H9 (cell line): ENCODE measurements around the gene SDHB. TPM values are rescaled to one million over a fixed set of nuclear protein-coding genes. Genes with fewer than 3 reads are reported as not detected.

Experiments used
- DNase-seq: peaks from one replicate; pipeline ENCODE4 v3.0.0-alpha.2; 2017
- H2AFZ ChIP-seq: one replicate; pipeline ENCODE4 v1.6.1; 2013; ENCODE audit warnings: mild to moderate bottlenecking, low read length, control low read depth, moderate library complexity
- H2AK5ac ChIP-seq: 2 replicates; pipeline ENCODE4 v1.6.1; 2013; ENCODE audit warnings: low read length, control low read depth, mixed read lengths; ENCODE audit not compliant: insufficient read length
- H2BK120ac ChIP-seq: one replicate; pipeline ENCODE4 v1.6.1; 2013; ENCODE audit warnings: low read depth, mild to moderate bottlenecking, low read length, control low read depth, inconsistent platforms; ENCODE audit not compliant: poor library complexity, severe bottlenecking
- H2BK12ac ChIP-seq: 2 replicates; pipeline ENCODE4 v1.6.1; 2013; ENCODE audit warnings: low read length, control low read depth, mixed read lengths, low read depth; ENCODE audit not compliant: insufficient read length
- H2BK15ac ChIP-seq: 2 replicates; pipeline ENCODE4 v1.6.1; 2013; ENCODE audit warnings: low read depth, low read length, control low read depth
- H2BK20ac ChIP-seq: one replicate; pipeline ENCODE4 v1.6.1; 2013; ENCODE audit warnings: low read depth, mild to moderate bottlenecking, low read length, control low read depth, inconsistent platforms; ENCODE audit not compliant: poor library complexity, severe bottlenecking
- H2BK5ac ChIP-seq: 2 replicates; pipeline ENCODE4 v1.6.1; 2013; ENCODE audit warnings: low read length, control low read depth, mixed read lengths; ENCODE audit not compliant: insufficient read length
- H3K14ac ChIP-seq: 2 replicates; pipeline ENCODE4 v1.6.1; 2013; ENCODE audit warnings: low read length, control low read depth; ENCODE audit not compliant: insufficient read depth
- H3K18ac ChIP-seq: 2 replicates; pipeline ENCODE4 v1.6.1; 2013; ENCODE audit warnings: low read depth, mild to moderate bottlenecking, mixed read lengths, low read length, control low read depth; ENCODE audit not compliant: insufficient read length
- H3K23ac ChIP-seq: 2 replicates; pipeline ENCODE4 v1.6.1; 2013; ENCODE audit warnings: low read length, control low read depth, mixed read lengths, low read depth; ENCODE audit not compliant: insufficient read length
- H3K23me2 ChIP-seq: 2 replicates; pipeline ENCODE4 v1.6.1; 2013; ENCODE audit warnings: low read depth, mild to moderate bottlenecking, mixed read lengths, low read length, control low read depth; ENCODE audit not compliant: insufficient read length, poor library complexity, severe bottlenecking
- H3K27ac ChIP-seq: 2 replicates; pipeline ENCODE4 v1.5.1; 2013; ENCODE audit warnings: low read length, control low read depth, mixed read lengths, low read depth; ENCODE audit not compliant: insufficient read length
- H3K27me3 ChIP-seq: 2 replicates; pipeline ENCODE4 v1.6.1; 2013; ENCODE audit warnings: low read length, control low read depth, inconsistent platforms; ENCODE audit not compliant: insufficient read depth
- H3K4ac ChIP-seq: 2 replicates; pipeline ENCODE4 v1.6.1; 2013; ENCODE audit warnings: low read depth, mild to moderate bottlenecking, control low read depth, inconsistent platforms, low read length, moderate library complexity
- H3K4me1 ChIP-seq: 2 replicates; pipeline ENCODE4 v1.6.1; 2013; ENCODE audit warnings: low read length, control low read depth, inconsistent platforms; ENCODE audit not compliant: insufficient read depth
- H3K4me2 ChIP-seq: 2 replicates; pipeline ENCODE4 v1.6.1; 2013; ENCODE audit warnings: low read length, control low read depth, mixed read lengths; ENCODE audit not compliant: insufficient read length, insufficient read depth
- H3K56ac ChIP-seq: 2 replicates; pipeline ENCODE4 v1.6.1; 2013; ENCODE audit warnings: low read depth, mild to moderate bottlenecking, mixed read lengths, low read length, control low read depth; ENCODE audit not compliant: insufficient read length
- H3K79me1 ChIP-seq: 2 replicates; pipeline ENCODE4 v1.6.1; 2013; ENCODE audit warnings: low read depth, mild to moderate bottlenecking, moderate library complexity, low read length, control low read depth, inconsistent platforms; ENCODE audit not compliant: insufficient read depth, poor library complexity, severe bottlenecking
- H3K79me2 ChIP-seq: 2 replicates; pipeline ENCODE4 v1.6.1; 2013; ENCODE audit warnings: low read length, control low read depth, inconsistent platforms; ENCODE audit not compliant: insufficient read depth
- H3K9ac ChIP-seq: 2 replicates; pipeline ENCODE4 v1.6.1; 2013; ENCODE audit warnings: low read length, control low read depth, mixed read lengths; ENCODE audit not compliant: insufficient read length; ENCODE audit errors: extremely low read depth
- H3K9me3 ChIP-seq: one replicate; pipeline ENCODE4 v1.6.1; 2013; ENCODE audit warnings: low read depth, low read length, inconsistent platforms; ENCODE audit not compliant: control insufficient read depth
- H3T11ph ChIP-seq: one replicate; pipeline ENCODE4 v1.6.1; 2013; ENCODE audit warnings: mild to moderate bottlenecking, low read length, control low read depth, inconsistent platforms
- H4K20me1 ChIP-seq: one replicate; pipeline ENCODE4 v1.6.1; 2013; ENCODE audit not compliant: control insufficient read depth, insufficient read length, insufficient read depth
- H4K5ac ChIP-seq: 2 replicates; pipeline ENCODE4 v1.6.1; 2013; ENCODE audit warnings: low read depth, mild to moderate bottlenecking, mixed read lengths, low read length, control low read depth; ENCODE audit not compliant: insufficient read length
- H4K8ac ChIP-seq: replicated peaks from 2 replicates; pipeline ENCODE4 v1.6.1; 2013; ENCODE audit warnings: low read length, control low read depth, mixed read lengths, low read depth; ENCODE audit not compliant: insufficient read length
- H4K91ac ChIP-seq: 2 replicates; pipeline ENCODE4 v1.6.1; 2013; ENCODE audit warnings: low read depth, mild to moderate bottlenecking, moderate library complexity, mixed read lengths, low read length, control low read depth; ENCODE audit not compliant: insufficient read length
- H3K27ac Mint-ChIP-seq, 3 experiments: 2 replicates in 2 of 3; 3 replicates in 1 of 3; pipeline ENCODE4 v1.8.0; 2020 to 2021; ENCODE audit warnings: mixed read lengths in 3 of 3, mild to moderate bottlenecking in 1 of 3, moderate library complexity in 1 of 3
- H3K27me3 Mint-ChIP-seq: 2 replicates; pipeline ENCODE4 v1.8.0; 2021; ENCODE audit warnings: low read depth, mild to moderate bottlenecking, moderate library complexity, mixed read lengths
- H3K36me3 Mint-ChIP-seq, 3 experiments: 2 replicates in 2 of 3; 3 replicates in 1 of 3; pipeline ENCODE4 v1.8.0; 2020 to 2021; ENCODE audit warnings: low read depth in 3 of 3, mixed read lengths in 3 of 3; ENCODE audit not compliant: insufficient read depth in 1 of 3
- H3K4me1 Mint-ChIP-seq, 2 experiments: 2 replicates each; pipeline ENCODE4 v1.8.0; 2020; ENCODE audit warnings: mixed read lengths in 2 of 2
- H3K4me3 Mint-ChIP-seq, 2 experiments: 2 replicates in 1 of 2; 3 replicates in 1 of 2; pipeline ENCODE4 v1.8.0; 2020 to 2021; ENCODE audit warnings: mild to moderate bottlenecking in 2 of 2, mixed read lengths in 2 of 2, moderate library complexity in 1 of 2
- H3K9me3 Mint-ChIP-seq, 2 experiments: 2 replicates in 1 of 2; 3 replicates in 1 of 2; pipeline ENCODE4 v1.8.0; 2020; ENCODE audit warnings: mild to moderate bottlenecking in 2 of 2, mixed read lengths in 2 of 2, moderate library complexity in 1 of 2
- CTCF ChIP-seq: fragments of 200-600 bp; sonication (generic); conservative IDR thresholded peaks from 3 replicates; pipeline ENCODE4 v1.8.0; 2021; ENCODE audit warnings: antibody characterized with exemption, mild to moderate bottlenecking
- WGBS: extraction: QIAGEN DNeasy Blood & Tissue Kit; methylation state at CpG from one replicate; pipeline ENCODE4 v1.1.7; 2013; ENCODE audit warnings: missing lambda C conversion rate, low lambda C conversion rate, mixed read lengths; ENCODE audit not compliant: insufficient read length; ENCODE audit errors: extremely low coverage; 5-methylcytosine and 5-hydroxymethylcytosine counted together
- total RNA-seq: library from RNA; stranded (reverse); gene quantifications from 2 replicates; pipeline ENCODE4 v1.2.1, GENCODE V29; 2021

SDHB gene
- total RNA-seq, 1 experiment from 2014 or later = 77.5 TPM

DNA sequence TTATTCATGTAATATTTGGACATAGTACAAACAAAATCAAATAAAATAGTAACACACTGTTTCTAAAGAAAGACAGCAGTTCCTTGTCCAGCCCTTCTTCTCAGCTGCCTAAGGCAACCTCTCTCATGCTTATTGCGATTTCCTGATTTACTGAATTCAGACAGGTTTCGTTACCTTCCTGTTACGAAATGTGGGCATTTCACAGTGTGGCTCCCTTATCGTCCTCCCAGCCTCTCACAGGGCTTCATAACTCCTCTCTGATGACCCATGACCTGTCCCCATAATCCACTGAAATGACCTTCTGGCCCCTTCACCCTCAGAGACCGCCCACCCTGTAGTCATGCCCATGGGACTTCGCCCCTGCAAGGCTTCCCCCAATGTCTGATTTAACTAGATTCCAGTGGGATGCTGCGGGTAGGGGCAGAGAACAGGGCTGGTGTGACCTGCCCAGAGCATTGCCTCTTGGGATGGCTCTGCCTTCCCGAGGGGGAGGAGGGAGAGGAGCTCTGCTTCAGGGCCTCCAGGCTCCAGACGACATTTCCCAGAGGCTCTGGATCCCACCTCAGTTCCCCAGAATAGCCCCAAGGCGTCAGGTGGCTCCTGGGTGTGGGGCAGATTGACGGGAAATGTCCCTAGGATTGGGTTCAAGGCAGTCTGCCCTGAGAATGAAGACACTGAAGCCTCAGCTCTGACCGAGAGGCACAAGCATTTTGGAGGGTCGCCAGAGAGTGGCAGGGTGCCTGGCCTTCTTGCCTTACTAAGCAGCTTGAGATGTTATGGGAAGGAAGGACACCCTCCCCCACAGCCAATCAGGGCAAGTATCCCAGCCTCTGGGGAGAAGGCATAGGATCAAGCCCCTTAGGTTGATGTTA lies 44.9 kb upstream of the SDHB start:
- Histone ChIP-seq H3K79me2 (no peaks in the 10 kb centered on the region), H3K9me3 (no peaks in the 10 kb centered on the region), H4K5ac (no peak overlapping the region), H3K27me3 (no peaks in the 10 kb centered on the region), H2BK15ac (no peak overlapping the region), H3K56ac (no peak overlapping the region), H2AFZ (no peak overlapping the region), H3K27ac (no peak overlapping the region), H4K91ac (no peak overlapping the region), H3K23ac (no peak overlapping the region), H2BK20ac (no peak overlapping the region), H3K14ac (no peak overlapping the region), H3T11ph (no peak overlapping the region), H4K8ac (no peak overlapping the region), H4K20me1 (no peaks in the 10 kb centered on the region), H2AK5ac (no peak overlapping the region), H2BK120ac (no peak overlapping the region), H3K4me2 (no peak overlapping the region), H2BK12ac (no peak overlapping the region), H3K4me1 (no peaks in the 10 kb centered on the region), H2BK5ac (no peak overlapping the region), H3K23me2 (no peaks in the 10 kb centered on the region), H3K4ac (no peak overlapping the region), H3K9ac (no peak overlapping the region), H3K79me1 (no peaks in the 10 kb centered on the region), H3K18ac (no peak overlapping the region)
- H3K27ac Mint-ChIP-seq = peak overlapping the region in 1 of 3 experiments; percentile 12; a peak in 1 of 7 replicates
- no peak overlapping the region for H3K4me3 Mint-ChIP-seq
- H3K36me3 Mint-ChIP-seq = no peaks in the 10 kb centered on the region
- no peak for TF ChIP-seq CTCF
- peaks cover 13 to 27% of the 10 kb centered on the region in 2 experiments for H3K4me1 Mint-ChIP-seq
- H3K9me3 Mint-ChIP-seq = no peaks in the 10 kb centered on the region; a peak in 1 of 5 replicates
- no peaks in the 10 kb centered on the region; the same call in none of the 2 replicates for H3K27me3 Mint-ChIP-seq
- no peak for DNase-seq
- no CpG with 5 or more reads among the region's 13 CpGs for WGBS
